Mesothelial cell of epicardium (in vitro differentiated cells): ENCODE results near the gene TFAP2A. TPM values are rescaled to one million over a fixed set of nuclear protein-coding genes. Genes with fewer than 3 reads are reported as not detected.

ENCODE experiments used
- DNase-seq, 2 experiments: peaks; one replicate each; pipeline ENCODE4 v3.0.0; 2021; ENCODE audit warnings: low spot score in 2 of 2; ENCODE audit not compliant: unreplicated experiment in 2 of 2
- H3K27ac Mint-ChIP-seq: 2 replicates; pipeline ENCODE4 v1.8.0; 2021; ENCODE audit warnings: mixed read lengths
- H3K27me3 Mint-ChIP-seq: 2 replicates; pipeline ENCODE4 v1.8.0; 2021; ENCODE audit warnings: low read depth, mixed read lengths
- H3K36me3 Mint-ChIP-seq: 2 replicates; pipeline ENCODE4 v1.8.0; 2021; ENCODE audit warnings: mixed read lengths
- H3K4me1 Mint-ChIP-seq: 2 replicates; pipeline ENCODE4 v1.8.0; 2021; ENCODE audit warnings: mixed read lengths
- H3K4me3 Mint-ChIP-seq: 2 replicates; pipeline ENCODE4 v1.8.0; 2021; ENCODE audit warnings: mild to moderate bottlenecking, moderate library complexity, mixed read lengths
- H3K9me3 Mint-ChIP-seq: 2 replicates; pipeline ENCODE4 v1.8.0; 2021; ENCODE audit warnings: mixed read lengths
- CTCF ChIP-seq: fragments of 200-600 bp; sonication (generic); IDR thresholded peaks from one replicate; pipeline ENCODE4 v1.5.0; 2021; ENCODE audit warnings: antibody characterized with exemption; ENCODE audit not compliant: unreplicated experiment
- microRNA-seq: library from miRNA; unstranded; fragments of <30 nt; microRNA quantifications from one replicate; pipeline ENCODE4 v1.2.0, GENCODE V29; 2021; ENCODE audit warnings: inconsistent platforms, mixed read lengths
- total RNA-seq: library from RNA; stranded (reverse); gene quantifications from 3 replicates; pipeline ENCODE4 v1.2.1, GENCODE V29; 2021

TFAP2A gene
- total RNA-seq, 1 donor from 2014 or later = 62.4 TPM

GRCh38 chr6:10347561-10348327, 67.1 kb downstream of the TFAP2A start:
- H3K36me3 Mint-ChIP-seq = no peaks in the 10 kb centered on the region
- DNase-seq = no peak
- peaks cover under 1% of the 10 kb centered on the region for H3K9me3 Mint-ChIP-seq
- H3K4me3 Mint-ChIP-seq = no peak overlapping the region
- no peak overlapping the region for H3K27ac Mint-ChIP-seq
- no peaks in the 10 kb centered on the region for H3K27me3 Mint-ChIP-seq
- H3K4me1 Mint-ChIP-seq = no peaks in the 10 kb centered on the region
- no peak for TF ChIP-seq CTCF

Small RNA genes lying within 50 kb of the gene (microRNA-seq; reads per million reads assigned to microRNA genes)
- gene MIR5689 = not detected

Other genes starting within 250 kb of the TFAP2A start
- gene GCNT2, start 106.3 kb upstream of the TFAP2A start, total RNA-seq = 29.3 to 35.0 TPM (median 32.2 TPM) in 3 replicates